ENCODE measurements around the gene SIPA1L3. TPM values are rescaled to one million over a fixed set of nuclear protein-coding genes. Genes with fewer than 3 reads are reported as not detected.

The SIPA1L3 gene
- total RNA-seq, 2 donors from 2014 or later, result 42.8 to 48.2 TPM

DNA sequence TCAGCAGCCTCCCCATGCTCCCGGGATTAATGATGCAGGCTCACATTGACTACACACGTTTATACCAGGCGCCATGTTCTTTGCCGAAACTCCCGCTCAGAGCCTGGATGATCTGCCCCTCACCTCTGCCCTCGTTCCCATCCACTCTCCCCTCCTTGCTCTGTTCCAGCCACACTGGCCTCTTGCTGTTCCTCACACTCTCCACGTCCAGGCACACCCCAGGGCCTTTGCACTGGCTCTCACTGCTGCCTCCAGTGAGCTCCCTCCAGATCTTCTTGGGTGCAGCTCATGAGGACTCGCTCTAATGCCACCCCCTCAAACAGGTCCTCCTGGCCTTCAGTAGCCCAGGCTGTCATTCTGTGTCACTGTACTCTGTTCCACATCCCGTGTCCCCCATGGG lies 277.8 kb downstream of the SIPA1L3 start:
- no peak overlapping the region for H3K4me3 ChIP-seq (ENCODE audit: low read length)
- H3K4me1 ChIP-seq (ENCODE audit: control insufficient read depth, insufficient read depth, low read length), result no peaks in the 10 kb centered on the region
- Mint-ChIP-seq H3K4me1 (peaks cover 11% of the 10 kb centered on the region), H3K36me3 (ENCODE audit: low read depth) (peaks cover 29% of the 10 kb centered on the region), H3K9me3 (peaks cover 11% of the 10 kb centered on the region), H3K27me3 (ENCODE audit: insufficient read depth) (peaks cover 1% of the 10 kb centered on the region), H3K4me3 (no peak overlapping the region), H3K27ac (no peak overlapping the region)
- no peak overlapping the region for H3K27ac ChIP-seq (ENCODE audit: low read depth, low read length)
- no peak for DNase-seq
- 94 to 99% methylated on average over 9 of the region's 9 CpGs for WGBS, 2 experiments (ENCODE audit: insufficient coverage in 1 of 2, insufficient read length in 1 of 2)
- no peak overlapping the region for H3K9ac ChIP-seq (ENCODE audit: extremely low read depth, low read length, poor library complexity, severe bottlenecking)
- no peaks in the 10 kb centered on the region for H3K27me3 ChIP-seq (ENCODE audit: control insufficient read depth, insufficient read depth, low read length, poor library complexity, severe bottlenecking)
- peaks cover 12% of the 10 kb centered on the region for H3K9me3 ChIP-seq (ENCODE audit: control insufficient read depth, low read length)
- peaks cover 4% of the 10 kb centered on the region for H3K36me3 ChIP-seq (ENCODE audit: control insufficient read depth, insufficient read depth, low read length)
- TF ChIP-seq, protein P1, sequence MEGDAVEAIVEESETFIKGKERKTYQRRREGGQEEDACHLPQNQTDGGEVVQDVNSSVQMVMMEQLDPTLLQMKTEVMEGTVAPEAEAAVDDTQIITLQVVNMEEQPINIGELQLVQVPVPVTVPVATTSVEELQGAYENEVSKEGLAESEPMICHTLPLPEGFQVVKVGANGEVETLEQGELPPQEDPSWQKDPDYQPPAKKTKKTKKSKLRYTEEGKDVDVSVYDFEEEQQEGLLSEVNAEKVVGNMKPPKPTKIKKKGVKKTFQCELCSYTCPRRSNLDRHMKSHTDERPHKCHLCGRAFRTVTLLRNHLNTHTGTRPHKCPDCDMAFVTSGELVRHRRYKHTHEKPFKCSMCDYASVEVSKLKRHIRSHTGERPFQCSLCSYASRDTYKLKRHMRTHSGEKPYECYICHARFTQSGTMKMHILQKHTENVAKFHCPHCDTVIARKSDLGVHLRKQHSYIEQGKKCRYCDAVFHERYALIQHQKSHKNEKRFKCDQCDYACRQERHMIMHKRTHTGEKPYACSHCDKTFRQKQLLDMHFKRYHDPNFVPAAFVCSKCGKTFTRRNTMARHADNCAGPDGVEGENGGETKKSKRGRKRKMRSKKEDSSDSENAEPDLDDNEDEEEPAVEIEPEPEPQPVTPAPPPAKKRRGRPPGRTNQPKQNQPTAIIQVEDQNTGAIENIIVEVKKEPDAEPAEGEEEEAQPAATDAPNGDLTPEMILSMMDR (conservative IDR thresholded peaks at IDR 0.05), result no peak

DNA sequence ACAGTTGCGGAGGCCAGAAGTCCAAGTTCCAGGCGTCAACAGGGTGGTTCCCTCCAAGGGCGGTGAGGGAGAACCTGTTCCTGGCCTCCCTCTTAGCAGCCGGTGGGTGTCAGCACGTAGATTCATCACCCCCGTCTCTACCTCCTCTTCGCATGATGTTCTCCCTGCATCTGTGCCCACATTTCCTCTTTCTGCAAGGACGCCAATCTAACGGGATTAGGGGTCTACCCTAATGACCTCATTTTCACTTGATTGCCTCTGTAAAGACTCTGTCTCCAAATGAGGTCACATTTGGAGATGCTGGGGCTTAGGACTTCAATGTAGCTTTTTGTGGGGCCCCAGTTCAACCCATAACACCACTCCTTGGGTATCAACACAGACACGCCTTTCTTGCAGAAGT lies 278.6 kb downstream of the SIPA1L3 start:
- Mint-ChIP-seq H3K4me3 (no peak overlapping the region), H3K36me3 (ENCODE audit: low read depth) (peaks cover 27% of the 10 kb centered on the region), H3K4me1 (peaks cover 11% of the 10 kb centered on the region), H3K27ac (no peak overlapping the region), H3K9me3 (peaks cover 5% of the 10 kb centered on the region), H3K27me3 (ENCODE audit: insufficient read depth) (peaks cover 1% of the 10 kb centered on the region)
- Histone ChIP-seq H3K36me3 (ENCODE audit: control insufficient read depth, insufficient read depth, low read length) (peaks cover 4% of the 10 kb centered on the region), H3K4me1 (ENCODE audit: control insufficient read depth, insufficient read depth, low read length) (no peaks in the 10 kb centered on the region), H3K9me3 (ENCODE audit: control insufficient read depth, low read length) (peaks cover 4% of the 10 kb centered on the region), H3K27me3 (ENCODE audit: control insufficient read depth, insufficient read depth, low read length, poor library complexity, severe bottlenecking) (no peaks in the 10 kb centered on the region), H3K9ac (ENCODE audit: extremely low read depth, low read length, poor library complexity, severe bottlenecking) (no peak overlapping the region), H3K4me3 (ENCODE audit: low read length) (no peak overlapping the region), H3K27ac (ENCODE audit: low read depth, low read length) (no peak overlapping the region)
- WGBS, 2 experiments (ENCODE audit: insufficient coverage in 1 of 2, insufficient read length in 1 of 2), result 94 to 96% methylated on average over 8 to 10 of the region's 10 CpGs
- no peak for DNase-seq
- TF ChIP-seq, protein P1 (conservative IDR thresholded peaks at IDR 0.05), result no peak

DNA sequence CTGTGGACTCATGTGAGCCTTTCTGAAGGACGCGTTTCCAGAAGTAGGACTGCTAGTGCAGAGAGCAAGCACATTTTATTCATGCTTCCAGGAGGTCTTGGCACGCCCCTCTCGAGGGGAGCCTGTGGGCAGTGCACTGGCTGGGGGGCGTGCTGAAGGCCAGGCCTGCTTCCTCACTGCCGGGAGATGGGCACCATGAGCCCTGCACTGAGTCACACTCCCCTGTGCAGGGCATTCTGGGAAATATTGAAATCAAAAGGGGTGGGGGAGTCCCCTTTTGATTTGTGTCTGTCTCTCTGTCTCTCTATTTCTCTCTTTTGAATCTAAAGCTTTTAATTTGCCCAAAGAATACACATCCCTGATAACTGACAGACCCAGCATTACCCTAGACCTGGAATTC lies 283.1 kb downstream of the SIPA1L3 start:
- Histone ChIP-seq H3K36me3 (ENCODE audit: control insufficient read depth, insufficient read depth, low read length) (peaks cover 2% of the 10 kb centered on the region), H3K27me3 (ENCODE audit: control insufficient read depth, insufficient read depth, low read length, poor library complexity, severe bottlenecking) (no peaks in the 10 kb centered on the region), H3K9me3 (ENCODE audit: control insufficient read depth, low read length) (no peaks in the 10 kb centered on the region), H3K27ac (ENCODE audit: low read depth, low read length) (no peak overlapping the region), H3K4me3 (ENCODE audit: low read length) (no peak overlapping the region), H3K4me1 (ENCODE audit: control insufficient read depth, insufficient read depth, low read length) (no peaks in the 10 kb centered on the region), H3K9ac (ENCODE audit: extremely low read depth, low read length, poor library complexity, severe bottlenecking) (no peak overlapping the region)
- peaks cover 17% of the 10 kb centered on the region for H3K36me3 Mint-ChIP-seq (ENCODE audit: low read depth)
- no peak overlapping the region for H3K27ac Mint-ChIP-seq
- TF ChIP-seq, protein P1 (conservative IDR thresholded peaks at IDR 0.05), result no peak
- no peaks in the 10 kb centered on the region for H3K27me3 Mint-ChIP-seq (ENCODE audit: insufficient read depth)
- DNase-seq, result no peak
- no peaks in the 10 kb centered on the region for H3K4me1 Mint-ChIP-seq
- H3K4me3 Mint-ChIP-seq, result no peak overlapping the region
- H3K9me3 Mint-ChIP-seq, result no peaks in the 10 kb centered on the region
- 83 to 96% methylated on average over 5 to 6 of the region's 6 CpGs for WGBS, 2 experiments (ENCODE audit: insufficient coverage in 1 of 2, insufficient read length in 1 of 2)
